NCI-H345 (cell line): ENCODE measurements around the gene CTSW.

Source experiments
- DNase-seq: peaks from one replicate; lab custom pipeline; 2025; lab: John Stamatoyannopoulos, UW

The CTSW gene

GRCh38 chr11:65867284-65868071, 12.2 kb upstream of the CTSW start:
- no peak for DNase-seq

GRCh38 chr11:65868076-65868667, 11.5 kb upstream of the CTSW start:
- DNase-seq: peak; percentile 20

GRCh38 chr11:65868907-65869306, 10.7 kb upstream of the CTSW start:
- no peak for DNase-seq

GRCh38 chr11:65869643-65870306, 9.9 kb upstream of the CTSW start:
- no peak for DNase-seq

- DNase-seq: no peak
These were observed 9.4 kb upstream of the CTSW start for GRCh38 chr11:65870307-65870658.

GRCh38 chr11:65870706-65871681, 8.6 kb upstream of the CTSW start:
- DNase-seq: peak; percentile 28

- DNase-seq: no peak
These were observed 7.7 kb upstream of the CTSW start for GRCh38 chr11:65871811-65872548.

GRCh38 chr11:65872586-65873317, 6.9 kb upstream of the CTSW start, which contains the start of gene EFEMP2:
TSS of gene EFEMP2 (minus strand) at chr11:65872800. CDS start at chr11:65872354, 446 bp downstream.
- DNase-seq: no peak

GRCh38 chr11:65873318-65874156, 6.1 kb upstream of the CTSW start:
- DNase-seq: peak; percentile 92

- DNase-seq: no peak
These were observed 390 bp downstream of the CTSW start for GRCh38 chr11:65880027-65880426.

GRCh38 chr11:65880844-65881421, 1.3 kb downstream of the CTSW start:
- DNase-seq: no peak

GRCh38 chr11:65882120-65883057, 2.8 kb downstream of the CTSW start:
- no peak for DNase-seq

- DNase-seq: no peak
These were observed 3.6 kb downstream of the CTSW start for GRCh38 chr11:65883058-65883761.

- DNase-seq: no peak
These were observed 4.4 kb downstream of the CTSW start for GRCh38 chr11:65883786-65884715.

GRCh38 chr11:65884716-65885092, 5.1 kb downstream of the CTSW start:
- peak; percentile 72 for DNase-seq

GRCh38 chr11:65885231-65885630, 5.6 kb downstream of the CTSW start:
- DNase-seq: no peak
